Naive B cell (primary cell): ENCODE measurements around the gene LNPEP. TPM values are rescaled to one million over a fixed set of nuclear protein-coding genes. Genes with fewer than 3 reads are reported as not detected.
"Not testable (repeated sequence)": the region's sequence is repeated elsewhere in the genome, so short reads cannot be mapped to it uniquely, and the experiment has no call there.

Source experiments
- ATAC-seq, 2 donors: fragments of 150-1000 bp; cut with Tn5 transposase; 2 replicates each; pipeline ENCODE4 v1.10.0; 2021; ENCODE audit warnings: low read depth in 2 of 2, mild to moderate bottlenecking in 2 of 2, moderate library complexity in 2 of 2
- DNase-seq: peaks from one replicate; pipeline ENCODE4 v3.0.0; 2022
- H3K27ac Mint-ChIP-seq, 6 donors: one replicate each; pipeline ENCODE4 v1.8.0; 2020 to 2022; ENCODE audit warnings: mild to moderate bottlenecking in 6 of 6, mixed read lengths in 6 of 6, moderate library complexity in 5 of 6, inconsistent platforms in 2 of 6
- H3K27me3 Mint-ChIP-seq, 3 donors: one replicate each; pipeline ENCODE4 v1.8.0; 2021 to 2022; ENCODE audit warnings: mixed read lengths in 3 of 3, mild to moderate bottlenecking in 1 of 3
- H3K36me3 Mint-ChIP-seq, 2 donors: one replicate each; pipeline ENCODE4 v1.8.0; 2020 to 2022; ENCODE audit warnings: mixed read lengths in 2 of 2, inconsistent platforms in 1 of 2, mild to moderate bottlenecking in 1 of 2
- H3K4me1 Mint-ChIP-seq, 3 donors: one replicate each; pipeline ENCODE4 v1.8.0; 2020 to 2022; ENCODE audit warnings: mixed read lengths in 3 of 3, inconsistent platforms in 1 of 3, mild to moderate bottlenecking in 1 of 3, moderate library complexity in 1 of 3
- H3K4me3 Mint-ChIP-seq, 8 donors: one replicate each; pipeline ENCODE4 v1.8.0; 2020 to 2022; ENCODE audit warnings: mild to moderate bottlenecking in 8 of 8, mixed read lengths in 8 of 8, moderate library complexity in 8 of 8, inconsistent platforms in 2 of 8
- H3K9me3 Mint-ChIP-seq, 7 donors: one replicate each; pipeline ENCODE4 v1.8.0; 2020 to 2022; ENCODE audit warnings: mixed read lengths in 7 of 7, mild to moderate bottlenecking in 5 of 7, inconsistent platforms in 2 of 7, moderate library complexity in 1 of 7
- polyA plus RNA-seq, 6 donors: library from polyadenylated mRNA; unstranded; fragments of 300-500 nt; fragmentation: Illumina TruSeq; gene quantifications; one replicate each; pipeline ENCODE4 v1.2.3, GENCODE V29; 2021; ENCODE audit warnings: low read depth in 6 of 6

The LNPEP gene
- polyA plus RNA-seq, 6 donors from 2014 or later, result 17.3 to 50.9 (median 44.3) TPM

GRCh38 chr5:96913233-96913632 lies 22.6 kb upstream of the LNPEP start:
- Mint-ChIP-seq H3K9me3 (no peaks in the 10 kb centered on the region), H3K27me3 (no peaks in the 10 kb centered on the region), H3K4me3 (no peak overlapping the region), H3K36me3 (peaks cover 17 to 19% of the 10 kb centered on the region in 2 donors), H3K27ac (no peak overlapping the region), H3K4me1 (peaks cover 7 to 9% (median 8%) of the 10 kb centered on the region in 3 donors)
- no peak for ATAC-seq
- no peak for DNase-seq

DNA sequence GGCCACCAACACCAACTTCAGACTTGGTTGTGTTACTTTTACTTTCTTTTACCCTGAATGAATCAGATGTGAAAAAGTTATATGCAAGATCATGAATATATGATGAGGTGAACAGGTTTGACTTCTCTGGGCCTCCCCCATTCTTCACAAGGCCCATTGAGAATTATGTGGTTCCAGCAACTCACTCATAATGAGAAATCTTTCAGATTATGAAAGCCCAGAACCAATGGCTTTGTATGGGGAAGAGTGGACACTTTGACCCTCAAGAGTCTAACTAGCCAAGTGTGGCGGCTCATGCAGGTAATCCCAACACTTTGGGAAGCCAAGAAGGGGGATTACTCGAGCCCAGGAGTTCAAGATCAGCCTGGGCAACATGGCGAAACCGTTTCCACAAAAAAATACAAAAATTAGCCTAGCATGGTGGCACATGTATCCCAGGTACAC lies 16.1 kb upstream of the LNPEP start:
- ATAC-seq, result no peak
- Mint-ChIP-seq H3K4me3 (no peak overlapping the region), H3K36me3 (peaks cover 0 to 9% of the 10 kb centered on the region in 2 donors), H3K9me3 (no peaks in the 10 kb centered on the region), H3K27me3 (no peaks in the 10 kb centered on the region), H3K27ac (peak overlapping the region in 1 of 6 donors; percentile 71), H3K4me1 (peaks cover 10 to 32% (median 16%) of the 10 kb centered on the region in 3 donors)
- no peak for DNase-seq

DNA sequence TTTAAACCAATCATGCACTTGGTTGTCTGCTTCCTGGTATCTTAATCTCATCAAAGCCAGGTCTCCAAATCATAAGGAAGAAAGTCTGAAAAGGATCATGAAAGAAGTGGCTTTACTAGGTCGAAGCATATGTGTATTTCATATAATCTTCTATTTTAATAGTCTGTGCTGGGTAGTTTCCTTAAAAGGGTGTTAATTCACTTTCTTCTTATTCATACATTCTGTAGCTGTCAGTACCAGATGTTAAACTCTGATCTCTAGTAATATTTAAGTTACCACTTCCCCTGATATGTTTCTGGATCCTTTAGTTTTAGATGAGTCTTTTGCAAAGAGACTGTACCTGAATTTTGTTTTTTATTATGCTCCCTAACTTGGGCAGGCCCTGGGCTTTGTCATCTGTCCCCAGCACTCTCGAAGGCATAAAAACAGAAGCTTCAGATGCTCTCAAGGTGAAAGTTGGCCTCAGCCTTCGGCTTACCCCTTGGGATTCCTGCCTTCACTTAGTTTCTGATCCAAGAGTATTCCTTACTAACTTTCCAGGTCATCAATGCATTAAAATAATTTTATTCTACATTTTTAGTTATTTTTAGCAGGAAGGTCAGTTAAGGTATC lies 15.0 kb upstream of the LNPEP start:
- H3K27ac Mint-ChIP-seq, result peak overlapping the region in 5 of 6 donors; percentile 0 to 77 (median 71)
- peaks cover 0 to 9% of the 10 kb centered on the region in 2 donors for H3K36me3 Mint-ChIP-seq
- no peaks in the 10 kb centered on the region for H3K27me3 Mint-ChIP-seq
- no peak for ATAC-seq
- H3K4me3 Mint-ChIP-seq, result peak overlapping the region in 2 of 8 donors; percentile 37 to 54
- H3K4me1 Mint-ChIP-seq, result peaks cover 18 to 43% (median 19%) of the 10 kb centered on the region in 3 donors
- H3K9me3 Mint-ChIP-seq, result no peaks in the 10 kb centered on the region
- no peak for DNase-seq

DNA sequence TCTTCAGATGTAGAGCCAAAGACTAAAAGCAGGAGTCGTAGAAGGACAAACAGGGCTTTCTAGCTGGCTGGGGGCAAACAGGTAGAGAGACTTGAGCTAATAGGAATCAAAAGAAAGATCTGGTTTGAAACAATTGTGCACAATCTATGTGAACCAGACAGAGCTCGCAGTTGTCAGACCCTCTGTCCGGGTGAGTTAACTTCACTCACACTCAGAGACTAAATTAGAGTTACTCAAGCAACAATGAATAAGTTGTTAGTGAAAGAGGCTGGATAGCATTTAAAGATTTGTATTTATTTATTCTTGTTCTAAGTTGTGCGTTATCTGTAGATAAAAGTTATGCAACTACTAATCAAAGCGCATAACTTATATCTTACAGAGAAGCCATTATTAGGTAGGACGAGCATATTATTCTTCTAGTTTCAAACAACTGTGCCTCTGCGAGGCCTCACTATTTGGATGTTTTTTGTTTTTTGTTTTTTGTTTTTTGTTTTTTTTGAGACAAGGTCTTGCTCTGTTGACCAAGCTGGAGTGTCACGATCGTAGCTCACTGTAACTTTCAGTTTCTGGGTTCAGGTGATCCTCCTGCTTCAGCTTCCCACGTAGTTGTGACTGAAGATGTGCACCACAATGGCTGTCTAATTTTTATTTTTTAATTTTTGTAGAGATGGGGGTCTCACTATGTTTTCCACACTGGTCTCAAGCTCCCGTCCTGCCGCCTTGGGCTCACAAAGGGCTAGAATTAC lies 13.2 kb upstream of the LNPEP start:
- H3K4me1 Mint-ChIP-seq, result peaks cover 19 to 57% (median 29%) of the 10 kb centered on the region in 3 donors
- H3K27me3 Mint-ChIP-seq, result no peaks in the 10 kb centered on the region
- peak overlapping the region; percentile 17 to 91 (median 58) for H3K27ac Mint-ChIP-seq
- H3K9me3 Mint-ChIP-seq, result no peaks in the 10 kb centered on the region
- ATAC-seq (peak; percentile 41 to 53), DNase-seq (no peak)
- H3K4me3 Mint-ChIP-seq, result peak overlapping the region in 4 of 8 donors; percentile 29 to 68 (median 41)
- H3K36me3 Mint-ChIP-seq, result peaks cover 0 to 9% of the 10 kb centered on the region in 2 donors

DNA sequence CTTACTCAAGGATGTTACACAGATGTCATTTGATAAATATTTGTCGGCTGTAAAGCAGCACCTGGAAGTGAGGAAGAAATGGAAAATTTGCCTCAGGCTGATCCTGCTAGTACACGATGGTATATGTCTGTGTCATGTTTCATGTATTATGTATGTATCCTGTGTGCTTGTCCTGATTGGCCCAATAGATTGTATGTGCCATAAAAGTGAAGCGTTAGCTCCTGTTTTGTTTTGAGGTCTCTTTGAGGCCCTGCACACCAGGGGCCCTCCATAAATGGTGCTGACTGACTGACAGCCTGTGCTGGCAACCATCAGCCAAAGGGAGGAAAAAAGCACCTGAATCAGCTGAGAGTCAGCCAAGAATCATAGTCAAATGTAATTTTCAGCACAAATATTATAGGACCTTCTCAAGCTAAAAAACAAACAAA lies 11.8 kb upstream of the LNPEP start:
- peaks cover 0 to 9% of the 10 kb centered on the region in 2 donors for H3K36me3 Mint-ChIP-seq
- ATAC-seq, result no peak
- H3K4me1 Mint-ChIP-seq, result peaks cover 28 to 70% (median 43%) of the 10 kb centered on the region in 3 donors
- no peak for DNase-seq
- no peak overlapping the region for H3K4me3 Mint-ChIP-seq
- no peaks in the 10 kb centered on the region for H3K27me3 Mint-ChIP-seq
- H3K27ac Mint-ChIP-seq, result peak overlapping the region in 4 of 6 donors; percentile 12 to 75 (median 32)
- no peaks in the 10 kb centered on the region for H3K9me3 Mint-ChIP-seq

DNA sequence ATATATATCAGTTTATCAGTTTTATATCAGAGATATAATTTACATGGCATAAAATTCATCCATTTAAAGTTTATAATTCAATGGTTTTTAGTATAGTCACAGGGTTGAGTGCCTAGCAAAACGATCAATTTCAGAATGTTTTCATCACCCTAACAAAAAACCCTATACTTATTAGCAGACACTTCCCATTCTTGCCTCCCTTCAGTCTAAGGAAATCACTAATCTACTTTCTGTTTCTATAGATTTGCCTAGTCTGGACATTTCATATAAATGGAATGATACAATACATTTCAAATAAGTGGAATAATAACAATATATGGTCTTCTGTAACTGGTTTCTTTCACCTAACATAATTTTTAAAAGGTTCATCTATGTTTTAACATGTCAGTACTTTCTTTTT lies 9.6 kb upstream of the LNPEP start:
- Mint-ChIP-seq H3K36me3 (peaks cover 0 to 5% of the 10 kb centered on the region in 2 donors), H3K9me3 (no peaks in the 10 kb centered on the region), H3K4me3 (peak overlapping the region in 2 of 8 donors; percentile 33 to 84), H3K27ac (peak overlapping the region in 5 of 6 donors; percentile 41 to 73 (median 53)), H3K27me3 (no peaks in the 10 kb centered on the region), H3K4me1 (peaks cover 32 to 81% (median 52%) of the 10 kb centered on the region in 3 donors)
- DNase-seq (no peak), ATAC-seq (peak; percentile 48 to 53)

GRCh38 chr5:96927008-96927407 lies 8.9 kb upstream of the LNPEP start:
- no peak for DNase-seq
- Mint-ChIP-seq H3K4me1 (peaks cover 33 to 83% (median 59%) of the 10 kb centered on the region in 3 donors), H3K36me3 (peaks cover 0 to 5% of the 10 kb centered on the region in 2 donors), H3K27ac (peak overlapping the region in 1 of 6 donors; percentile 57), H3K27me3 (no peaks in the 10 kb centered on the region), H3K9me3 (no peaks in the 10 kb centered on the region), H3K4me3 (no peak overlapping the region)
- ATAC-seq, result no peak

GRCh38 chr5:96928931-96929708 lies 6.8 kb upstream of the LNPEP start:
- peaks cover 43 to 91% (median 69%) of the 10 kb centered on the region in 3 donors for H3K4me1 Mint-ChIP-seq
- no peak for DNase-seq
- H3K36me3 Mint-ChIP-seq, result no peaks in the 10 kb centered on the region
- ATAC-seq, result no peak
- peak overlapping the region in 5 of 6 donors; percentile 29 to 83 (median 75) for H3K27ac Mint-ChIP-seq
- H3K27me3 Mint-ChIP-seq, result no peaks in the 10 kb centered on the region
- no peaks in the 10 kb centered on the region for H3K9me3 Mint-ChIP-seq
- peak overlapping the region in 1 of 8 donors; percentile 51 for H3K4me3 Mint-ChIP-seq

GRCh38 chr5:96930058-96930457 lies 5.8 kb upstream of the LNPEP start:
- ATAC-seq (no peak), DNase-seq (no peak)
- no peaks in the 10 kb centered on the region for H3K9me3 Mint-ChIP-seq
- no peaks in the 10 kb centered on the region for H3K27me3 Mint-ChIP-seq
- peak overlapping the region in 4 of 6 donors; percentile 27 to 69 (median 48) for H3K27ac Mint-ChIP-seq
- H3K4me3 Mint-ChIP-seq, result peak overlapping the region in 1 of 8 donors; percentile 6
- H3K4me1 Mint-ChIP-seq, result peaks cover 47 to 89% (median 73%) of the 10 kb centered on the region in 3 donors
- no peaks in the 10 kb centered on the region for H3K36me3 Mint-ChIP-seq

GRCh38 chr5:96930589-96930988 lies 5.3 kb upstream of the LNPEP start:
- Mint-ChIP-seq H3K4me3 (peak overlapping the region in 1 of 8 donors; percentile 18), H3K27me3 (no peaks in the 10 kb centered on the region), H3K9me3 (no peaks in the 10 kb centered on the region), H3K4me1 (peaks cover 45 to 83% (median 68%) of the 10 kb centered on the region in 3 donors), H3K36me3 (no peaks in the 10 kb centered on the region), H3K27ac (peak overlapping the region in 4 of 6 donors; percentile 49 to 69 (median 67))
- no peak for ATAC-seq
- no peak for DNase-seq

GRCh38 chr5:96931037-96931436 lies 4.8 kb upstream of the LNPEP start:
- ATAC-seq, H3K9me3 Mint-ChIP-seq, H3K36me3 Mint-ChIP-seq, DNase-seq, H3K27me3 Mint-ChIP-seq: not testable (repeated sequence)
- Mint-ChIP-seq H3K27ac (peak overlapping the region in 5 of 6 donors; percentile 77 to 97 (median 83)), H3K4me1 (peaks cover 44 to 79% (median 64%) of the 10 kb centered on the region in 3 donors), H3K4me3 (peak overlapping the region in 3 of 8 donors; percentile 73 to 90 (median 83))

DNA sequence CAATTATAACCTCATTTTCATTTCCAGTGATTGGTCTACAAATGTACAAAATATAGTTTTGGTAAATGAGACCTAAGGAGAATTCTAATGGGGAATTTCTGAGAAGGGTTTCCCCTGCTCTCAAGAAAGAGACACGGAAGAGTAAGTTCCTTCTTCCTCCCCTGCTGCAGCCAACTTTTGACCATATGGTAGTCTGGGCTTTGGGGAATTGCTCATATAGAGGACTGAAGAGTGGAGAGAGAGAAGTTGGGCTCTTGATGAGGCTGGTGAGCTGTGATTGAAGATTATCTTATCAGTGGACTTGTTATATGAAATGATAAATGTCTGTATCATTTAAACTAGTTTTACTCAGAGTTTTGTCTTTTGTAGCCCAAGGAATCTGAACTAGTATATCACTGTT lies 4.3 kb upstream of the LNPEP start:
- no peak for ATAC-seq
- DNase-seq, result peak; percentile 41
- Mint-ChIP-seq H3K27me3 (no peaks in the 10 kb centered on the region), H3K9me3 (no peaks in the 10 kb centered on the region), H3K4me1 (peaks cover 44 to 74% (median 59%) of the 10 kb centered on the region in 3 donors), H3K36me3 (no peaks in the 10 kb centered on the region), H3K4me3 (peak overlapping the region; percentile 34 to 98 (median 84)), H3K27ac (peak overlapping the region; percentile 66 to 97 (median 83))

DNA sequence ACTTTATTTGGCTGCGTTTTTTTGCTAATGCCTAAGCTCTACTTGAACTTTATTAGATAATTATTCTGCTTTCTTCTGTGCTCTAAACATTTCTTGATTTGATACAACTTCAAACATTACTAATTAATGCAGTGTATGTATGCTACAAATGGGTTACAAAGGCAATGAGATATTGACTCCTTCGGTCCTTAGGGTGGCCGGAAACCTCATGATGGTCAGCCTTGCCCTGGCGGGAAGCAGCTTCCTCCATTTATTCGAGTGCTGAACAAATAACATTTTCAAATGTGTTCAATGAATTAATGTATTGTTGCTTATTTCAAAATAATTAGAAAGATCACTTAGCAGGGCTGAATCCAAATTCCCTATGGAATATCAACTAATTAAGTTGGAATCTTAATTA lies 3.9 kb upstream of the LNPEP start:
- Mint-ChIP-seq H3K4me3 (peak overlapping the region; percentile 12 to 98 (median 84)), H3K27me3 (no peaks in the 10 kb centered on the region), H3K27ac (peak overlapping the region in 5 of 6 donors; percentile 54 to 97 (median 95)), H3K36me3 (no peaks in the 10 kb centered on the region), H3K9me3 (no peaks in the 10 kb centered on the region), H3K4me1 (peaks cover 46 to 74% (median 60%) of the 10 kb centered on the region in 3 donors)
- DNase-seq (no peak), ATAC-seq (no peak)
